HG03108 (cell line): ENCODE results near the gene PGAP6.
"Not testable (repeated sequence)": the region's sequence is repeated elsewhere in the genome, so short reads cannot be mapped to it uniquely, and the experiment has no call there.

Experiments used
- ATAC-seq: cut with Tn5 transposase; IDR thresholded peaks from one replicate; pipeline ENCODE4 v1.9.1; 2021; ENCODE audit warnings: moderate library complexity; ENCODE audit not compliant: unreplicated experiment

Gene PGAP6

GRCh38 chr16:379961-380761 is 1.6 kb downstream of the PGAP6 start:
- no peak for ATAC-seq

GRCh38 chr16:379183-379960 is 2.4 kb downstream of the PGAP6 start:
- no peak for ATAC-seq

- ATAC-seq, result no peak
These were observed 3.0 kb downstream of the PGAP6 start for GRCh38 chr16:378821-379182.

GRCh38 chr16:378113-378820 is 3.5 kb downstream of the PGAP6 start:
- not testable (repeated sequence) for ATAC-seq

- ATAC-seq, result no peak
These were observed 4.3 kb downstream of the PGAP6 start for GRCh38 chr16:377419-377951.

- ATAC-seq, result no peak
These were observed 4.9 kb downstream of the PGAP6 start for GRCh38 chr16:376817-377418.

GRCh38 chr16:375927-376816 is 5.6 kb downstream of the PGAP6 start:
- ATAC-seq, result no peak

GRCh38 chr16:375212-375611 is 6.6 kb downstream of the PGAP6 start:
- ATAC-seq, result no peak

- ATAC-seq, result no peak
These were observed 7.2 kb downstream of the PGAP6 start for GRCh38 chr16:374616-374926.

GRCh38 chr16:373848-374615 is 7.7 kb downstream of the PGAP6 start:
- no peak for ATAC-seq

GRCh38 chr16:373020-373598 is 8.7 kb downstream of the PGAP6 start:
- ATAC-seq, result no peak

- ATAC-seq, result no peak
These were observed 9.3 kb downstream of the PGAP6 start for GRCh38 chr16:372302-372983.

GRCh38 chr16:371515-372301 is 10.1 kb downstream of the PGAP6 start:
- no peak for ATAC-seq

GRCh38 chr16:370979-371514 is 10.7 kb downstream of the PGAP6 start:
- ATAC-seq, result no peak

GRCh38 chr16:370443-370842 is 11.3 kb downstream of the PGAP6 start, which contains the start of gene MRPL28:
Gene MRPL28, minus strand, starts transcription at chr16:370538. Its CDS starts 320 bp downstream, at chr16:370218.
- ATAC-seq, result peak; percentile 72

GRCh38 chr16:369866-370436 is 11.8 kb downstream of the PGAP6 start:
- no peak for ATAC-seq

GRCh38 chr16:369275-369865 is 12.4 kb downstream of the PGAP6 start:
- ATAC-seq, result no peak
